Smooth muscle cell (in vitro differentiated cells): ENCODE measurements around the gene MAN1C1. TPM values are rescaled to one million over a fixed set of nuclear protein-coding genes. Genes with fewer than 3 reads are reported as not detected.
"Not testable (repeated sequence)": the region's sequence is repeated elsewhere in the genome, so short reads cannot be mapped to it uniquely, and the experiment has no call there.

Experiments used
- DNase-seq: peaks from one replicate; lab custom pipeline; 2025; ENCODE audit not compliant: unreplicated experiment; lab: John Stamatoyannopoulos, UW
- H2AFZ ChIP-seq: fragments of 200-600 bp; sonication (generic); 2 replicates; pipeline ENCODE4 v1.6.0; 2016; ENCODE audit warnings: antibody characterized with exemption, low read depth, mild to moderate bottlenecking
- H3F3A ChIP-seq: fragments of 200-600 bp; sonication (generic); 2 replicates; pipeline ENCODE4 v1.6.0; 2017; ENCODE audit warnings: antibody characterized with exemption, low read depth
- H3K27ac ChIP-seq: fragments of 200-600 bp; sonication (generic); 2 replicates; pipeline ENCODE4 v1.5.1; 2016; ENCODE audit warnings: low read depth, mild to moderate bottlenecking
- H3K27me3 ChIP-seq: fragments of 200-600 bp; sonication (generic); 2 replicates; pipeline ENCODE4 v1.6.1; 2016; ENCODE audit warnings: low read depth, mild to moderate bottlenecking
- H3K36me3 ChIP-seq: fragments of 200-600 bp; sonication (generic); 2 replicates; pipeline ENCODE4 v1.5.1; 2016; ENCODE audit warnings: low read depth
- H3K4me1 ChIP-seq: fragments of 200-600 bp; sonication (generic); 2 replicates; pipeline ENCODE4 v1.5.1; 2016; ENCODE audit warnings: low read depth
- H3K4me2 ChIP-seq: fragments of 200-600 bp; sonication (generic); 2 replicates; pipeline ENCODE4 v1.6.0; 2016; ENCODE audit warnings: mild to moderate bottlenecking
- H3K4me3 ChIP-seq: fragments of 200-600 bp; sonication (generic); 2 replicates; pipeline ENCODE4 v1.5.1; 2016; ENCODE audit warnings: mild to moderate bottlenecking
- H3K79me2 ChIP-seq: fragments of 200-600 bp; sonication (generic); 2 replicates; pipeline ENCODE4 v1.6.0; 2016; ENCODE audit warnings: low read depth, mild to moderate bottlenecking
- H3K9ac ChIP-seq: fragments of 200-600 bp; sonication (generic); 2 replicates; pipeline ENCODE4 v1.6.0; 2016; ENCODE audit warnings: low read depth
- H3K9me3 ChIP-seq: fragments of 200-600 bp; sonication (generic); replicated peaks from 2 replicates; pipeline ENCODE4 v1.5.1; 2016; ENCODE audit warnings: low read depth
- H4K20me1 ChIP-seq: fragments of 200-600 bp; sonication (generic); 2 replicates; pipeline ENCODE4 v1.6.0; 2016; ENCODE audit warnings: low read depth
- CTCF ChIP-seq: fragments of 200-600 bp; sonication (generic); IDR thresholded peaks from 2 replicates; pipeline ENCODE4 v1.5.1; 2017; ENCODE audit warnings: borderline replicate concordance, mild to moderate bottlenecking, antibody characterized with exemption; ENCODE audit not compliant: insufficient read depth, poor library complexity, severe bottlenecking
- WGBS: methylation state at CpG from one replicate; pipeline ENCODE4 v1.1.7; 2016; ENCODE audit warnings: low lambda C conversion rate; 5-methylcytosine and 5-hydroxymethylcytosine counted together
- polyA plus RNA-seq: library from polyadenylated mRNA; unstranded; fragments of >200 nt; fragmentation: Nextera tagmentation; extraction: Ambion mirVana; gene quantifications from 2 replicates; pipeline ENCODE4 v1.2.1, GENCODE V29; 2016
- total RNA-seq: library from RNA; depleted of rRNA; stranded (reverse); fragments of >200 nt; gene quantifications from 2 replicates; pipeline ENCODE4 v1.2.3, GENCODE V29; 2014

Gene MAN1C1
- total and polyA plus RNA-seq, 2 experiments from 2014 or later = 4.4 to 10.5 TPM

- H3K4me1 ChIP-seq = peaks cover 4% of the 10 kb centered on the region
- WGBS = 96% methylated on average over 4 of the region's 4 CpGs
- H4K20me1 ChIP-seq = peaks cover 12% of the 10 kb centered on the region
- DNase-seq = no peak
- H3K27me3 ChIP-seq = no peaks in the 10 kb centered on the region
- no peak overlapping the region for H3K4me2 ChIP-seq
- no peaks in the 10 kb centered on the region for H3F3A ChIP-seq
- no peak overlapping the region for H3K4me3 ChIP-seq
- TF ChIP-seq CTCF = no peak
- H2AFZ ChIP-seq = no peak overlapping the region
- H3K27ac ChIP-seq = no peak overlapping the region
- no peaks in the 10 kb centered on the region for H3K79me2 ChIP-seq
- H3K36me3 ChIP-seq = no peaks in the 10 kb centered on the region
- no peak overlapping the region for H3K9ac ChIP-seq
- no peaks in the 10 kb centered on the region for H3K9me3 ChIP-seq
These were observed 116.2 kb downstream of the MAN1C1 start for GRCh38 chr1:25732821-25733220.

GRCh38 chr1:25733271-25733670, 116.7 kb downstream of the MAN1C1 start:
- no peak for DNase-seq
- Histone ChIP-seq H3K9me3 (no peaks in the 10 kb centered on the region), H4K20me1 (peaks cover 12% of the 10 kb centered on the region), H3K27ac (no peak overlapping the region), H3K27me3 (no peaks in the 10 kb centered on the region), H3K4me2 (no peak overlapping the region), H3K79me2 (no peaks in the 10 kb centered on the region), H3K4me1 (no peaks in the 10 kb centered on the region), H3K36me3 (no peaks in the 10 kb centered on the region), H3K9ac (no peak overlapping the region), H3F3A (no peaks in the 10 kb centered on the region), H2AFZ (no peak overlapping the region), H3K4me3 (no peak overlapping the region)
- TF ChIP-seq CTCF = no peak
- WGBS = 82% methylated on average over 9 of the region's 9 CpGs

GRCh38 chr1:25734991-25735390, 118.4 kb downstream of the MAN1C1 start:
- H4K20me1 ChIP-seq, H3K4me2 ChIP-seq, H3K9ac ChIP-seq, DNase-seq, H3K4me1 ChIP-seq, H3K9me3 ChIP-seq, H3K4me3 ChIP-seq, H3K27ac ChIP-seq, H3K36me3 ChIP-seq, H2AFZ ChIP-seq, H3F3A ChIP-seq, H3K27me3 ChIP-seq, H3K79me2 ChIP-seq: not testable (repeated sequence)
- WGBS = 94% methylated on average over 10 of the region's 10 CpGs

- Histone ChIP-seq H3K27me3 (no peaks in the 10 kb centered on the region), H3K9ac (no peak overlapping the region), H2AFZ (no peak overlapping the region), H3K36me3 (no peaks in the 10 kb centered on the region), H3K79me2 (no peaks in the 10 kb centered on the region), H3K9me3 (no peaks in the 10 kb centered on the region), H3K4me3 (no peak overlapping the region), H3K27ac (no peak overlapping the region), H3K4me1 (no peaks in the 10 kb centered on the region), H3K4me2 (no peak overlapping the region), H4K20me1 (peaks cover under 1% of the 10 kb centered on the region), H3F3A (no peaks in the 10 kb centered on the region)
- no peak for DNase-seq
- TF ChIP-seq CTCF = no peak
- WGBS = 94% methylated on average over 1 of the region's 1 CpG
These were observed 119.5 kb downstream of the MAN1C1 start for GRCh38 chr1:25735956-25736529.
